Esophagus squamous epithelium (tissue), 5 donors: Measurements from ENCODE around the gene PCSK5. TPM values are rescaled to one million over a fixed set of nuclear protein-coding genes. Genes with fewer than 3 reads are reported as not detected.

ENCODE experiments used
- DNase-seq: peaks from one replicate; lab custom pipeline; 2025; lab: John Stamatoyannopoulos, UW
- H3K27ac ChIP-seq, 4 donors: fragments of 200-600 bp; sonication (generic); one replicate each; pipeline ENCODE4 v1.5.1; 2016 to 2019; ENCODE audit warnings: mild to moderate bottlenecking in 1 of 4
- H3K27me3 ChIP-seq, 4 donors: fragments of 200-600 bp; sonication (generic); 1 replicate in 3 of 4; 2 replicates in 1 of 4; pipeline versions ENCODE4 v1.5.1 to v1.6.0; 2017 to 2021; ENCODE audit warnings: antibody characterized with exemption in 1 of 4
- H3K36me3 ChIP-seq, 3 donors: fragments of 200-600 bp; sonication (generic); one replicate each; pipeline ENCODE4 v1.5.1; 2016 to 2019
- H3K4me1 ChIP-seq, 3 donors: fragments of 200-600 bp; sonication (generic); one replicate each; pipeline ENCODE4 v1.5.1; 2017 to 2019
- H3K4me3 ChIP-seq, 4 donors: fragments of 200-600 bp; sonication (generic); 1 replicate in 3 of 4; 2 replicates in 1 of 4; pipeline ENCODE4 v1.5.1; 2016 to 2019; ENCODE audit warnings: mild to moderate bottlenecking in 2 of 4, moderate library complexity in 1 of 4
- H3K9me3 ChIP-seq, 3 donors: fragments of 200-600 bp; sonication (generic); one replicate each; pipeline ENCODE4 v1.5.1; 2016 to 2019
- CTCF ChIP-seq, 6 experiments: fragments of 450-650 bp in 4 of 6; fragments of 200-600 bp in 2 of 6; sonication (generic) in 2 of 6; IDR thresholded peaks; one replicate each; pipeline ENCODE4 v1.5.1; 2016 to 2019; ENCODE audit warnings: antibody characterized with exemption in 6 of 6, mild to moderate bottlenecking in 4 of 6, moderate library complexity in 4 of 6
- POLR2A ChIP-seq, 4 donors: fragments of 450-650 bp; IDR thresholded peaks; one replicate each; pipeline ENCODE4 v1.6.1; 2017; ENCODE audit warnings: antibody characterized with exemption in 4 of 4, mild to moderate bottlenecking in 4 of 4, moderate library complexity in 3 of 4
- WGBS, 2 donors: methylation state at CpG; one replicate each; pipeline ENCODE4 v1.1.5; 2018; 5-methylcytosine and 5-hydroxymethylcytosine counted together
- intact Hi-C: fragments of 100-400 bp; cut with DNase I; formaldehyde crosslinking; loops from one replicate; pipeline ENCODE4 v1.15.0; 2022
- total RNA-seq, 4 donors: library from RNA; depleted of rRNA; stranded (reverse); fragments of >200 nt; gene quantifications; one replicate each; pipeline ENCODE4 v1.1.0, GENCODE V29; 2016
- donor health status: DM: yes; HTN: yes; CAD: no.

Gene PCSK5
- total RNA-seq, 4 donors from 2014 or later = 8.4 to 33.8 (median 24.2) TPM

GRCh38 chr9:76162086-76162730 lies 271.7 kb downstream of the PCSK5 start:
- peaks cover 0 to 22% (median 5%) of the 10 kb centered on the region in 3 donors for H3K4me1 ChIP-seq
- H3K27me3 ChIP-seq = no peaks in the 10 kb centered on the region
- H3K27ac ChIP-seq = peak overlapping the region in 3 of 4 donors; percentile 8 to 37 (median 14)
- WGBS, 2 donors = 76 to 82% methylated on average over 4 of the region's 4 CpGs
- no peak overlapping the region for H3K4me3 ChIP-seq
- peaks cover 0 to 68% (median 0%) of the 10 kb centered on the region in 3 donors for H3K36me3 ChIP-seq
- intact Hi-C loops = no loop called here
- H3K9me3 ChIP-seq = no peaks in the 10 kb centered on the region
- DNase-seq = no peak
- TF ChIP-seq POLR2A (IDR thresholded peaks at IDR 0.05) (no peak), CTCF (IDR thresholded peaks at IDR 0.05) (no peak)

GRCh38 chr9:76162751-76163500 lies 272.5 kb downstream of the PCSK5 start:
- H3K27ac ChIP-seq = peak overlapping the region in 2 of 4 donors; percentile 8 to 14
- TF ChIP-seq POLR2A (IDR thresholded peaks at IDR 0.05) (no peak), CTCF (IDR thresholded peaks at IDR 0.05) (no peak)
- H3K4me1 ChIP-seq = peaks cover 0 to 22% (median 5%) of the 10 kb centered on the region in 3 donors
- H3K4me3 ChIP-seq = no peak overlapping the region
- DNase-seq = no peak
- 50 to 59% methylated on average over 8 to 9 of the region's 11 CpGs for WGBS, 2 donors
- H3K9me3 ChIP-seq = no peaks in the 10 kb centered on the region
- H3K36me3 ChIP-seq = peaks cover 0 to 72% (median 0%) of the 10 kb centered on the region in 3 donors
- intact Hi-C loops = no loop called here
- no peaks in the 10 kb centered on the region for H3K27me3 ChIP-seq

- 17 to 26% methylated on average over 2 of the region's 2 CpGs for WGBS, 2 donors
- DNase-seq = no peak
- Histone ChIP-seq H3K4me1 (peaks cover 0 to 17% (median 4%) of the 10 kb centered on the region in 3 donors), H3K27me3 (no peaks in the 10 kb centered on the region), H3K9me3 (no peaks in the 10 kb centered on the region), H3K27ac (no peak overlapping the region), H3K4me3 (no peak overlapping the region), H3K36me3 (peaks cover 0 to 71% (median 6%) of the 10 kb centered on the region in 3 donors)
- TF ChIP-seq CTCF (IDR thresholded peaks at IDR 0.05) = no peak
- no peak for TF ChIP-seq POLR2A (IDR thresholded peaks at IDR 0.05)
- intact Hi-C loops = no loop called here
These were observed 276.1 kb downstream of the PCSK5 start for GRCh38 chr9:76166526-76166925.

- no peak overlapping the region for H3K27ac ChIP-seq
- H3K4me3 ChIP-seq = no peak overlapping the region
- TF ChIP-seq CTCF (IDR thresholded peaks at IDR 0.05) = no peak
- no peaks in the 10 kb centered on the region for H3K27me3 ChIP-seq
- DNase-seq = no peak
- WGBS, 2 donors = 72 to 80% methylated on average over 1 of the region's 1 CpG
- peaks cover 0 to 9% (median 0%) of the 10 kb centered on the region in 3 donors for H3K4me1 ChIP-seq
- intact Hi-C loops = no loop called here
- peaks cover 0 to 33% (median 0%) of the 10 kb centered on the region in 3 donors for H3K36me3 ChIP-seq
- no peaks in the 10 kb centered on the region for H3K9me3 ChIP-seq
These were observed 285.7 kb downstream of the PCSK5 start for GRCh38 chr9:76176171-76176570.

- 81 to 87% methylated on average over 5 of the region's 5 CpGs for WGBS, 2 donors
These were observed 287.5 kb downstream of the PCSK5 start for GRCh38 chr9:76177931-76178330.

More at GRCh38 chr9:76177931-76178330, 287.5 kb downstream of the PCSK5 start:
- no peak for DNase-seq
- no peak overlapping the region for H3K27ac ChIP-seq
- TF ChIP-seq POLR2A (IDR thresholded peaks at IDR 0.05) (no peak), CTCF (IDR thresholded peaks at IDR 0.05) (no peak)
- H3K27me3 ChIP-seq = no peaks in the 10 kb centered on the region
- peaks cover 0 to 44% (median 0%) of the 10 kb centered on the region in 3 donors for H3K36me3 ChIP-seq
- H3K4me3 ChIP-seq = no peak overlapping the region
- H3K9me3 ChIP-seq = no peaks in the 10 kb centered on the region
- intact Hi-C loops = no loop called here
- peaks cover 0 to 12% (median 0%) of the 10 kb centered on the region in 3 donors for H3K4me1 ChIP-seq
